SH-SY5Y (cell line): Measurements from ENCODE around the gene GLS.

Source experiments
- GATA2 ChIP-seq: IDR thresholded peaks from 2 replicates; pipeline ENCODE4 v1.6.1; 2011; ENCODE audit warnings: mild to moderate bottlenecking, low read depth, low read length
- GATA3 ChIP-seq: IDR thresholded peaks from 2 replicates; pipeline ENCODE4 v1.6.1; 2011; ENCODE audit warnings: low read depth, mild to moderate bottlenecking, low read length, moderate library complexity

Gene GLS

DNA sequence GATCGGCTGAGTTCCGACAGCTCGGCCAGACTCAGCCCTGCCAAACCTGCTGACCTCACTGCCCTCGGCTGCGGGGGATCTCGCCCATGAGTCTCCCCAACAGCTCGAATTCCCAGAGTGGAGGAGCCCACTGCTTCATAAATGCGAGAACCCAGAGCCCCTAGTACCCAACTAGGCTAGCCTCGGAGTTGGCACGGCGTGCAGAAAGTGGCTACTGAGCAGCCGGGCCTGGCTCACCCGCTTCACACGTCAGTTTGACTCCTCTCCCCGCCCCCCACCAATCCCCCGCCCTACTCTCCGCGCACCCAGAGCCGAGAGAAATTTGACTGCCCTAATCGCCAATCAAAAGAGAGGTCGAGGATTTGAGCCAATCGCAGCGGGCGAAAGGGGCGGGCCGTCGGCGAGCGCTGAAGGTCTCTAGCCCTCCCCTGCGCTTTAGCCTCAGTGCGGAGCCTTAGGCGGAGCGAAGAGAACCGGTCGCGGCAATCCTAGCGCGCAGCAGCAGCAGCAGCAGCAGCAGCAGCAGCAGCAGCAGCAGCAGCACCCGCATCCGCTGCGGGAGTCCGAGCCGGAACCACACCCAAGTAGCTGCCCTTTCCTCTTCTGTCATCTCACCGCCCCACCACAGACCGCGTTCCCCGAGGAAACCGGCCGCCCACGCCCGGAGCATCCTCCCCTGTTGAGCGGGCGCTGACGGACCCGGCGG lies at the start of gene GLS:
Gene GLS, plus strand, starts transcription at position 444 of the 706 bp plus-strand sequence. CDS start 264 bp downstream, outside the sequence.
- TF ChIP-seq GATA2 (no peak), GATA3 (no peak)

DNA sequence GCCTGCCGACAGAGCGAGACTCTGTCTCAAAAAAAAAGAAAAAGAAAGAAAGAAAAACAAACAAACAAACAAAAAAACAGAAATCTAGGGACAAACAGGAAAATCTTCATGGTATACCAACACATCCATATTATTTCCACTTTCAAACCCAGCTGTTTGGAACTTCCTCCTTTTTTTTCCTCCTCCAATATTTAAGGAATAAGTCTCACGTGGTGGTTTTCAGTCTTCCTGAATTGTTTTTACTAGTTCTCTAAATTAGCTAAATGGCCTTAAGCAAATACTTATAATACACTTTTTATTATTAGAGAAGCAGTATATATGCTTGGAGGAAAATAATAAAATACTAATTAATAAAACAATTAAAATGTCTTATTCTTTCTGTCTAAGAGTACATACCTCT lies 48.7 kb upstream of the GLS start:
- TF ChIP-seq GATA2 (no peak), GATA3 (no peak)

DNA sequence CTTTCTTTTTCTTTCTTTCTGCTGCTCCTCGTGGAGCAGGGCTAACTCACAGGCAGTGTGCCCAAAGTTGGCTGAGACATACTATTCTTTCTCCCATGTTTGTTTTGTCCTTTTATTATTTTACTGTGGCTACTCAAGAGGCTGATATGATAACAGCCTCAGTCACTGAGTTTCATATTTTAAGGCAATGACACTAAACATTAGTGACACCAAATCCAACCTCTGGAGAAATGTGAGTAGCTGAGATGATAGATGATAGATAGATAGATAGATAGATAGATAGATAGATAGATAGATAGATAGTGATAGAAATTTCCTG lies 45.8 kb upstream of the GLS start:
- TF ChIP-seq GATA2 (no peak), GATA3 (no peak)

DNA sequence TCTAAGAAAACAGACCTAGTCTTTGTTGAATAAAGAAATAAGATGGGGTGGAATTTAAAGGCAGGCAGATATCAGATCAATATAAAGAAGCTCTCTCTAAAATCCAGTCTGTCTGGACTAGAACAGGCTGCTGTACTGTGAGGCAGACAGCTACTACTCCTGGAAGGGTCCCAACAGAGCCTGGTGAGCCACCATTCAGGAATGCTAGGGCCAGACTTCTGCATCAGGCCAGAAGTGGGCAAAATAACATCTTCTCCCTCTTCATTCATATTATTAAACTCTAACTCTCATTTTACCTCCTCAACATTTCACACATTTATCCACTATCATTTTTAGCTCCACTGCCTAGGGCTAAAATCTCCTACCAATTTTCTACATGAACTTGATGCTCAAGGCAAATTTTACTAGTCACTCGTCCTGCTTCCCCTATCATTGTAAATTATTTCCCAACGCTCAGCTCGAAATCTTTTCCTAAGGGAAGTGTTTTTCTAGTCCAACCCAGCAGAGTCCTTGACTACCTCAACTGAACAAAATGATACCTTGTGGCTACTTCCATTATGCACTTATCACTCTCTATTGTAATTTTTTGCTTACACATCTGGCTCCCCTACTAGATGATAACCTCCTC lies 45.2 kb upstream of the GLS start:
- no peak for TF ChIP-seq GATA2
- TF ChIP-seq GATA3, result no peak

DNA sequence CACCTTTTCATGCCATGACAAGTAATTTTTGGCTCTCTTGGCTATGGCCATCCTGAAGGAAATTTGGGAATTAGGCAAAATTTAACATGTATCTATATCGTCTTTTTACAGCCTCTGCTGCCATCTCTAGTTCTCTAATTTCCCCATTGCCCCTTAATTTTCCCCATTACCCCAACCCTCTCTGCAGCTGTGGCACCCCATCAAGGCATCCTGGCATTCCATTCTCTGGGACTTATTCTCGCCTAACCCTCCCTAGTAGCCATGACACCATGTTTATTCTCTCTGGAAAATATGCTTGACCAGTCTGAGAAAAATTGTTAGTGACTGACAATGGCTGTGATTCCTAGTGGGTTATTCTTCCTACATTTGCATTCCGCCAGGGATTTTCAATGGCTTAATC lies 43.9 kb upstream of the GLS start:
- TF ChIP-seq GATA3, result no peak
- no peak for TF ChIP-seq GATA2

DNA sequence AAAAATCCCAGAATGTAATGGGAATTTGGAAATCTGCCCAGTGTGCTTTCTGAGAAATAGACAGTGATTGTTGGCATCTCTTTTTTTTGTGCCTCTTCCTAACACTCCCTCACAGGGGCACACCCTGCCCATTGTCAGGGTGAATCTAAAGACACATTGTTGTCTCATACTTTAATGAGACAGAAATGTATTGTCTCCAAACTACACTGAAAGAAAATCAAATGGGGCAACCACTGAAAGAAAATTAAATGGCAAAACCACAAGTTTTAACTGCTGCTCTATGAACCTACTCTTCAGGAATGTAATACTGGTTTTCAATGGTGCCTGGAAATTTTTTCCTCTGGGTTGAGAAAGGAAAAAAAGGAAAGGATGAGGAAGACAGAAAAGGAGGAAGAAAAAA lies 43.2 kb upstream of the GLS start:
- TF ChIP-seq GATA2 (no peak), GATA3 (no peak)

DNA sequence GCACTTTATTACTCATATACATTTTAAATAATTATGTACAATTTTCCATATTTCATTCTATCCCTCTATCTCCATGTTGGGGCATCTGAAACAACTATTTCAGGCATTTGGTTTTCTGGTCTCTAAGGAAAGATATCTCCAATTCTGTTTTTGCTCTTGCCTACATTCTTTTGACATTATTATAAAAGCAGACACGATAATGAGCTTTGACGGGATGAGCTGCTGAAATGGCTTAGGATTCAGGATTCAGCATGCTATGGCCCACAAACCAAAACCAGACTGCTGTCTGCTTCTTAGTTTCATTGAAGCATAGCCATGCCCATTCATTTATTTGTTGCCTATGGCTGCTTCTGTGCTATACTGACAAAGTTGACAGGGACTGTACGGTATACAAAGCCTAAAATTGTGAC lies 42.7 kb upstream of the GLS start:
- no peak for TF ChIP-seq GATA2
- no peak for TF ChIP-seq GATA3

DNA sequence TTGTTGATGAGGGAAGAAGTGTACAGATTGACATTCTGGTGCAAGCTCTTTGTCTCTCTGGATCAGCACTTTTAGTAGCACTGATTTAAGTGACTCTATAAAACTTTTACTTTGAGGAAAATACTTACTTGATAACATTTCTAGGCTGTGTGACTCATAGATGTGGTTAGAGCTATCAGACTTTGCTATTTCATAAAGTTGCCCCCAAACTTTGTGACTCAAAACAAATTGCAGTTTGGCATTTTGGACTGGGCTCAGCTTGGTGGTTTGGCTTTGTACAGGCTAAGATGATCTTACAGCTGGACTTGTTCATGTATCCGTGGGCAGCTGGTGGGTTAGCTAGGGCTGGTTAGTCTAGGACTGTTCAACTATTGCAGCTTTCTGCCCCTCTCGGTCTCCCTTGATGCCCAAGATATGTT lies 42.1 kb upstream of the GLS start:
- TF ChIP-seq GATA3, result no peak
- no peak for TF ChIP-seq GATA2

DNA sequence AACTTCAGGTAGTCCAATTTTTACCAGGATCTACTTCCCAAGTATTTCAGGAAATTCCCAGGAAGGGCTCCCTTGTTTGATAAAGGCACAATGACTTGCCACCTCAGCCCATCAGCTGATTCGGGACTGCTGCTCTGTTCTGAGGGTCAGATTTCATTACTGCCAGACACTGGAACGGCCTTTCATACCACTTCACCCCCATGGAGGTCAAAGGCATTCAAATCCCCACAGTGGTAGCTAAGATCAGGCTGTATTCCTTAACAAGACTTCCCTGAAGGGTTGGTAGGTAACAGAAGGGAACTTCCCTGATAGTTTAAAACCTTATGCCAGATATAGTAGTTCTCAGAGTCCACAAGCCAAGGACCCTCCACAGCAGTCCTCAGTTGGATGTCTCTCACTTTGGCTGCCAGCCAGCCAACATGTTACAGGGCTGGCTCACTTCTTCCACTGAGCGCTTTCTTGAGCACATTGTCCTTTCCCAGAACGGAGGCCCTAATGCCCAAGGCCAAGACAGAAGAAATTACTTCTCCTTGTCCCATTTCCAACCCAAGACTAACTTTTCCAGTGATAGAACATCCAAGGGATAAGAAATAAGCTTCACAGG lies 40.0 kb upstream of the GLS start:
- TF ChIP-seq GATA3 (no peak), GATA2 (no peak)

DNA sequence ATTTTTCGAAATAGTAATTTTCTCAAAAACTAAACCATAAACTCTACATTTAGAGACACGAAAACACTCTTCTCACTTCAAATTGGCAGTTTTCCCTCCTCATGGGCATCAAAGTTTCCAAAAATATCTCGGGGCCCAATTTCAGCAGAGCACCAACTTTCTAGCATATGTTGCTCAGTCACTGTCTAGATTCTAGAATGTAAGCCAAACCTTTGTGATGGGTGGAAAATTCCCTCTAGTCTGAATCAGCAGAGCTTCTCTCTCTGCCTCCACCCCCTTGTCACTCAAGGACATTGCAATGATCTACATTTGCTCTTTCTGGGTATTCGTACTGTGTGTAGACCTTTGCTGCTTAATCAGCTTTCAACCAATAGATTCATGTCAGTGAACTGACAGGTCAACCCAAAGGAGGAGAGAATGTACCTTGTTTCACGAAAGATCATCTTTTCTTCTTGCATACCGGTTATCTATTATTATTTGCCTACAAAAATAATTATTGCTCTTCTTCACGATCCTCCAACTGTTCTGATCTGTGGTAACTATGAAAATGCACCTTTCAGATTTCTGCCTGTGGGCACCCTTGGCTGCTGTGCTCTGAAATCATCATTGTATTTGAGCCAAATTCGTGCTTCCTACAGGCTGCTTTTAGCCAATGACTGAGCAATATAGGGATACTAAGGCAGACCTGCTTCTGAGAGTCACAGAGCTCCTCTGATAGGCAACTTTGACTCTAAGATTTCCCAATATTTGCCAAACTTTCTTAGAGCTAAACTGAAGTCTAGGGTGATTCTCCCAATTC lies 38.7 kb upstream of the GLS start:
- TF ChIP-seq GATA3, result no peak
- TF ChIP-seq GATA2, result no peak

DNA sequence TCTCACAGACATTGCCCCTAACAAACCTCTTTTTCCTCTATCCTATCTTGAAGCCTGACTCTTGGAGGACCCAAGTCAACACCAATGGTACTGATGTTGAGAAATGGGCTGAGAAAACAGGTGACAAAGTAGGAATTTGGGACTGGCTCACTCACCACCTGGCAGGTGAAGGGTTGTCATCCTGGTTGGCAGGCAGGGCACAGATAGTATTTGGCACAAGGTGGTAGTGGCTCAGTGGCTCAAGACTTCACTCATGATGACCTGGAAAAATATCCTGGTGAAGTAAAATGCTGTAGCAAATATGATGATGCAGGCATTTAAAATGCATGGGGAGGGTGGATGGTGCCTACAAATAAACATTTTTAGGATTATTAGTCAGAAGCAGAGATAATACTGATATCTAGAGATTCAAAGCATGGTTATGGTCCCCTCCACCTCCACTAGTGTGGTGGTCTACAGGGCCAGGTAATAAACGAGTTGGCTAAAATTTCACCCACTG lies 38.0 kb upstream of the GLS start:
- TF ChIP-seq GATA3 (no peak), GATA2 (no peak)

DNA sequence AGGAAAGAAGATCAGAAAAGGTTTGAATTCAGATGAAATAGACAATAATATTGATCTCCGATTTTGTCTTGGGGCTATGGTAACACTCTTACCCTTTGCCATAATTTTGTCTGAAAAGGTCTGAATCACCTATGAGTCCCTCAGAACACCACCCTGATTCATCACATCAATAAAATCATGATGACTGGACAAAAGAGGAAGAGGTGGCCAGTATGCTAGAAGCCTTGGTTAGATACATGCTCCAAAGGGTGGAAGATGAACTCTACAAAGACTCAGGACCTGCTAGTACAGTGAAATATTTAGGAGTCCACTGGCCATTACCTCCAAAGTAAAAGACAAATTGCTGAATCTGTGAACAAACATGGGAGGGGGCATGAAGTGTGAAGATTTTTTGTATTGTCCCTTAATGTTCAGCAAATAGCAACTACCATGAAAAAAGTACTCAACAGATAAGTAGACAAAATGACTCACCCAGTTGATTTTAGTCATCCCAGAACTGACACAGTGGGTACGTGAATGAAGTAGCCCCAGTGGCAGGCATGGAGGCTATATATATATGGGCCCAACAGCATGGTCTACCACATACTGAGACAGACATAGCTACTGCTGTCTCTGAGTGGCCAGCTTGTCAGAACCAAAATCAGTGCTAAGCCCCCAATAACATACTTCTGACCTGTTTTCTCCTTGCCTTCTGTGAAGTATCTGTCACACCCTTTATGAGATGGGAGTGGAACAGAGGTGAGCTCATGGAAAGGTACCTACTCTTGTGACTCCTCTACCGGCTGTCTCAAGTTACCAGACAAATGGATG lies 36.5 kb upstream of the GLS start:
- no peak for TF ChIP-seq GATA3
- no peak for TF ChIP-seq GATA2

DNA sequence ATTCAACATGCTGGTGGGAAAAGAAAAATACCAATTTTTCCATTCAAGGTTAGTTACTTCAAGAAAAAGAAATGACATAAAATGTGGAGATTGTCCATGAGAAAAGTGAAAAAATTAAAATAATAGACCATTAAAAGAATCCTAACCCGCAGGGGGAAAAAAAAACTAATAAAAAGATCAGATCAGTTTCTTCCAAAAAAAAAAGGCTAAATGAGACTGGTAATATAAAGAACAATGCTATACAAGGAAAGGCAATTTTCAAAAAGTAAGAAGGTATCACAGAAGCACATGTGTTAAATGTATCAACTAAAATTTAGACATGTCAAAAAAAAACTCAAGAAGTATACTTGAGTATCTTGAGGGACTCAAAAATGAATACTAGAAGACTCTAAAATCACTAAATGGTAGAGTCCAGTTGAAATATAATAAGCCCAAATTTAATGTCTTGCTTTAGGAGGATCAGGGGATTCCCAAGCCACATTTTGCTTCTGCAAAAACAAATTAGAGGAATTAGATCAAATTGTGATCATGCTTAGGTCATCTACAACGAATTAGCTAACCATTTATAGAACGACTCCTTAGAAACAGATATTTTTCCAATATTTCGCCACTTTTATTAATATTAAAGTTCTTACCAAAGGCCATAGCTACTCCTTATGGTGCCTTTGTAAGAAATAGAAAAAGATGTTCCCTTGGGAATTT lies 35.8 kb upstream of the GLS start:
- no peak for TF ChIP-seq GATA2
- no peak for TF ChIP-seq GATA3
